Ectodermal cell (in vitro differentiated cells): ENCODE data around the gene SCAMP3.
"Not testable (repeated sequence)": the region's sequence is repeated elsewhere in the genome, so short reads cannot be mapped to it uniquely, and the experiment has no call there.

Experiments
- H3K27ac ChIP-seq: 2 replicates; pipeline ENCODE4 v1.7.0; 2013; ENCODE audit warnings: mild to moderate bottlenecking, low read depth, low read length; ENCODE audit not compliant: insufficient read depth, poor library complexity, severe bottlenecking
- H3K27me3 ChIP-seq: 2 replicates; pipeline ENCODE4 v1.7.0; 2013; ENCODE audit warnings: mild to moderate bottlenecking, low read length; ENCODE audit not compliant: insufficient read depth, control insufficient read depth, poor library complexity, severe bottlenecking
- H3K36me3 ChIP-seq: one replicate; pipeline ENCODE4 v1.7.0; 2013; ENCODE audit warnings: low read length; ENCODE audit not compliant: control insufficient read depth, insufficient read depth
- H3K4me1 ChIP-seq: one replicate; pipeline ENCODE4 v1.7.0; 2013; ENCODE audit warnings: low read length; ENCODE audit not compliant: control insufficient read depth, insufficient read depth
- H3K4me3 ChIP-seq: 2 replicates; pipeline ENCODE4 v1.7.0; 2013; ENCODE audit warnings: low read depth, low read length, control low read depth; ENCODE audit not compliant: insufficient read depth
- H3K9me3 ChIP-seq: 2 replicates; pipeline ENCODE4 v1.7.0; 2013; ENCODE audit warnings: mild to moderate bottlenecking, low read length, moderate library complexity; ENCODE audit not compliant: control insufficient read depth
- WGBS, 2 experiments: methylation state at CpG; one replicate each; pipeline ENCODE4 v1.1.7; 2013; ENCODE audit warnings: missing lambda C conversion rate in 2 of 2; 5-methylcytosine and 5-hydroxymethylcytosine counted together

SCAMP3 gene

GRCh38 chr1:155300024-155300423, 37.9 kb upstream of the SCAMP3 start:
- Histone ChIP-seq H3K9me3 (no peaks in the 10 kb centered on the region), H3K27me3 (peaks cover 23% of the 10 kb centered on the region), H3K27ac (no peak overlapping the region), H3K36me3 (no peaks in the 10 kb centered on the region), H3K4me1 (no peaks in the 10 kb centered on the region), H3K4me3 (no peak overlapping the region)
- 92 to 95% methylated on average over 7 to 8 of the region's 8 CpGs for WGBS, 2 experiments

GRCh38 chr1:155297384-155297783, 35.2 kb upstream of the SCAMP3 start:
- WGBS, 2 experiments = 81 to 84% methylated on average over 7 of the region's 7 CpGs
- no peaks in the 10 kb centered on the region for H3K36me3 ChIP-seq
- H3K27me3 ChIP-seq = peaks cover 48% of the 10 kb centered on the region
- no peaks in the 10 kb centered on the region for H3K9me3 ChIP-seq
- H3K4me3 ChIP-seq = no peak overlapping the region
- no peak overlapping the region for H3K27ac ChIP-seq
- no peaks in the 10 kb centered on the region for H3K4me1 ChIP-seq

- H3K4me1 ChIP-seq = no peaks in the 10 kb centered on the region
- H3K9me3 ChIP-seq = no peaks in the 10 kb centered on the region
- WGBS, 2 experiments = 89 to 93% methylated on average over 3 of the region's 3 CpGs
- no peak overlapping the region for H3K4me3 ChIP-seq
- H3K27me3 ChIP-seq = peaks cover 48% of the 10 kb centered on the region
- no peak overlapping the region for H3K27ac ChIP-seq
- H3K36me3 ChIP-seq = no peaks in the 10 kb centered on the region
Observed at GRCh38 chr1:155296661-155297060, 34.5 kb upstream of the SCAMP3 start.

GRCh38 chr1:155295942-155296267, 33.7 kb upstream of the SCAMP3 start:
- no peak overlapping the region for H3K4me3 ChIP-seq
- H3K4me1 ChIP-seq = no peaks in the 10 kb centered on the region
- no peaks in the 10 kb centered on the region for H3K36me3 ChIP-seq
- H3K27ac ChIP-seq = no peak overlapping the region
- no peaks in the 10 kb centered on the region for H3K9me3 ChIP-seq
- WGBS, 2 experiments = 83 to 87% methylated on average over 7 of the region's 7 CpGs
- H3K27me3 ChIP-seq = peaks cover 48% of the 10 kb centered on the region

- Histone ChIP-seq H3K27ac (no peak overlapping the region), H3K9me3 (no peaks in the 10 kb centered on the region), H3K4me3 (peak overlapping the region; percentile 40), H3K27me3 (peaks cover 48% of the 10 kb centered on the region), H3K36me3 (no peaks in the 10 kb centered on the region), H3K4me1 (no peaks in the 10 kb centered on the region)
- WGBS, 2 experiments = 8 to 10% methylated on average over 47 of the region's 47 CpGs
Observed at GRCh38 chr1:155295183-155295941, 33.2 kb upstream of the SCAMP3 start.

- H3K9me3 ChIP-seq = no peaks in the 10 kb centered on the region
- H3K4me3 ChIP-seq = peak overlapping the region; percentile 40
- no peaks in the 10 kb centered on the region for H3K4me1 ChIP-seq
- no peak overlapping the region for H3K27ac ChIP-seq
- peaks cover 48% of the 10 kb centered on the region for H3K27me3 ChIP-seq
- no peaks in the 10 kb centered on the region for H3K36me3 ChIP-seq
- 47 to 50% methylated on average over 46 of the region's 46 CpGs for WGBS, 2 experiments
Observed at GRCh38 chr1:155294520-155295182, 32.5 kb upstream of the SCAMP3 start.

- 89 to 90% methylated on average over 17 of the region's 17 CpGs for WGBS, 2 experiments
Observed at GRCh38 chr1:155293086-155293749, 31.1 kb upstream of the SCAMP3 start.

GRCh38 chr1:155291006-155291405, 28.8 kb upstream of the SCAMP3 start:
- not testable (repeated sequence) for H3K4me3 ChIP-seq, H3K27ac ChIP-seq, H3K9me3 ChIP-seq, H3K4me1 ChIP-seq, H3K36me3 ChIP-seq
- H3K27me3 ChIP-seq = peaks cover 34% of the 10 kb centered on the region
- WGBS, 2 experiments = 88 to 89% methylated on average over 10 of the region's 10 CpGs

More at GRCh38 chr1:155293086-155293749, 31.1 kb upstream of the SCAMP3 start:
- Histone ChIP-seq H3K4me1 (no peaks in the 10 kb centered on the region), H3K27me3 (peaks cover 48% of the 10 kb centered on the region), H3K4me3 (no peak overlapping the region), H3K27ac (no peak overlapping the region), H3K36me3 (no peaks in the 10 kb centered on the region), H3K9me3 (no peaks in the 10 kb centered on the region)

- Histone ChIP-seq H3K36me3 (no peaks in the 10 kb centered on the region), H3K9me3 (no peaks in the 10 kb centered on the region)
- WGBS, 2 experiments = 93% methylated on average over 21 of the region's 21 CpGs
Observed at GRCh38 chr1:155287987-155288543, 25.9 kb upstream of the SCAMP3 start.

GRCh38 chr1:155286544-155286943, 24.4 kb upstream of the SCAMP3 start:
- Histone ChIP-seq H3K4me1 (no peaks in the 10 kb centered on the region), H3K9me3 (no peaks in the 10 kb centered on the region), H3K27ac (no peak overlapping the region), H3K27me3 (no peaks in the 10 kb centered on the region), H3K4me3 (no peak overlapping the region), H3K36me3 (no peaks in the 10 kb centered on the region)
- 91 to 93% methylated on average over 2 of the region's 2 CpGs for WGBS, 2 experiments

More at GRCh38 chr1:155287987-155288543, 25.9 kb upstream of the SCAMP3 start:
- no peak overlapping the region for H3K4me3 ChIP-seq
- no peaks in the 10 kb centered on the region for H3K4me1 ChIP-seq
- H3K27me3 ChIP-seq = peaks cover 5% of the 10 kb centered on the region
- H3K27ac ChIP-seq = no peak overlapping the region
